Measurements from ENCODE around the gene CCN6.

Gene CCN6

GRCh38 chr6:112109262-112109661, 55.4 kb downstream of the CCN6 start:
- H3K27ac ChIP-seq (ENCODE audit: insufficient read depth, low read length, poor library complexity, severe bottlenecking) = no peak overlapping the region
- no peak for DNase-seq
- no peaks in the 10 kb centered on the region for H3K36me3 ChIP-seq (ENCODE audit: control insufficient read depth, insufficient read depth, low read length)
- no peaks in the 10 kb centered on the region for H3K9me3 ChIP-seq (ENCODE audit: control insufficient read depth, low read length)
- H3K4me1 ChIP-seq (ENCODE audit: control insufficient read depth, insufficient read depth, low read length, poor library complexity, severe bottlenecking) = no peaks in the 10 kb centered on the region
- H3K27me3 ChIP-seq (replicated peaks; ENCODE audit: control insufficient read depth, insufficient read depth, low read length, poor library complexity, severe bottlenecking) = peaks cover 3% of the 10 kb centered on the region
- H3K4me3 ChIP-seq (ENCODE audit: insufficient read depth, low read depth, low read length, poor library complexity, severe bottlenecking) = no peak overlapping the region

DNA sequence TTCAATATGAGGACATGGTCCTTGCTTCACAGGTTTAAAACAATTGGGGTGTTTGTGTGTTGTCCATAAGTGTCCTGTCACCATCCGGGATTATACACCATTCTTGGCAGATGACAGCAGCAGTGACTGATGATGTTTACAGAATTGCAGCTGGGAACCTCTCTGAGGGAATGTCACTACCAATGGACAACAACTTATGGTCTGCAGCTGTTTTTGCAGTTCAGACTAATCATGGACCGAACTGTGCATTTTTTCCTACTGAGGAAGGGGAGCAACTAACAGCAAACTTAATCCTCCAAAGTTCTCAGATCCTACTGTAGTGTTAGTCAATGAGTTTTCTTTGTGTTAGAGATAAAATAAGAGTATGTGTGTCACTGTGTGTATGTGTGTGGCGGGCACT, 59.5 kb downstream of the CCN6 start:
- Histone ChIP-seq H3K36me3 (ENCODE audit: control insufficient read depth, insufficient read depth, low read length) (no peaks in the 10 kb centered on the region), H3K9me3 (ENCODE audit: control insufficient read depth, low read length) (no peaks in the 10 kb centered on the region), H3K4me1 (ENCODE audit: control insufficient read depth, insufficient read depth, low read length, poor library complexity, severe bottlenecking) (no peaks in the 10 kb centered on the region), H3K27ac (ENCODE audit: insufficient read depth, low read length, poor library complexity, severe bottlenecking) (no peak overlapping the region), H3K4me3 (ENCODE audit: insufficient read depth, low read depth, low read length, poor library complexity, severe bottlenecking) (no peak overlapping the region), H3K27me3 (replicated peaks; ENCODE audit: control insufficient read depth, insufficient read depth, low read length, poor library complexity, severe bottlenecking) (peaks cover 4% of the 10 kb centered on the region)
- no peak for DNase-seq

DNA sequence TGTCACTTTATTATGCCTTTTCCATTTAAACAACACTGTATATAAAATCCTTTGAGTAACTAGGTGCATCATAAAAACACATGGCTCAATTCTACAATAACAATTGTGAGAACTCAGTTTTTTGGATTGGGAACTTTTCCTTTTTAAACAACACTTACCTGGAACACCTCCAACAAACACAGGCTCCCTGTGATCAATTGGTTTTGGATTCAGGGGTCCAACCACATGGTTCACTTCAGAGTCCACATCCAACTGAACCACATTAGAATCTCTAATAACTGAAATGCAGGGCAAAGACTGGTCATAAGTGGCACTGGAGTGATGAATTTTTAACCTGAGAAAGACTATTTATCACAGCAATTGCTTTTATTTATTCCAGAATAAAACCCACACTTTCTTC, 60.0 kb downstream of the CCN6 start:
- H3K4me1 ChIP-seq (ENCODE audit: control insufficient read depth, insufficient read depth, low read length, poor library complexity, severe bottlenecking) = no peaks in the 10 kb centered on the region
- H3K9me3 ChIP-seq (ENCODE audit: control insufficient read depth, low read length) = no peaks in the 10 kb centered on the region
- no peak for DNase-seq
- no peak overlapping the region for H3K27ac ChIP-seq (ENCODE audit: insufficient read depth, low read length, poor library complexity, severe bottlenecking)
- H3K36me3 ChIP-seq (ENCODE audit: control insufficient read depth, insufficient read depth, low read length) = no peaks in the 10 kb centered on the region
- H3K27me3 ChIP-seq (replicated peaks; ENCODE audit: control insufficient read depth, insufficient read depth, low read length, poor library complexity, severe bottlenecking) = peaks cover 4% of the 10 kb centered on the region
- H3K4me3 ChIP-seq (ENCODE audit: insufficient read depth, low read depth, low read length, poor library complexity, severe bottlenecking) = no peak overlapping the region

DNA sequence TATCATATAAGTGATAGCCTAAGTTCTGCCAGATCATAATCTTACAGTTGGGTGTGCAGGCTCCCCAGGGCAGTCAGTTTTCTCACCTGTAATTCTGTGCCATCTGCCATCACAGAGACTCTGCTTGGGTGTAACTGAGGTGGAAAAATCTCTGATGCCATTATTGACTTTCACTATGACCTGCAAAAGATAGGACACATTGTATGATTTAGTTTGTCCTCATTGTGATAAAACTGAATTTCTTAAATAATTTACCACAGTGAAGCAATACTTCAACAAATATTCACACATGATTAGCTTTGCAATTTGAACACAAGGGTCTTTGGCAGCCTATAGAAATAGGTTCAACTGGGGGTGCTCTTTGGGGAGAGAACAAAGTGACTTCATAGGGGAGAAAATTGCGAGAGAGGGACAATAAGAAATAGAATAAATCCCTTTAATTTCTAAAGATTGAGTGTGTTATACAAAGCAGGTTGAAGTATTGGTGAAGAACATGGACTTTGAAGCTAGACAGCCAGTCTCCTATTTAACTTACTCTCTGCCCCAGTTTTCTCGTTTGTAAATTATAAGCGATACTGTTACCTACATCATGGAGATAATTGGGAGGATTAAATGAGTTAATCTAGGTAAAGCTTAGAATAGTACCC, 60.8 kb downstream of the CCN6 start:
- Histone ChIP-seq H3K4me1 (ENCODE audit: control insufficient read depth, insufficient read depth, low read length, poor library complexity, severe bottlenecking) (no peaks in the 10 kb centered on the region), H3K27ac (ENCODE audit: insufficient read depth, low read length, poor library complexity, severe bottlenecking) (no peak overlapping the region), H3K9me3 (ENCODE audit: control insufficient read depth, low read length) (no peaks in the 10 kb centered on the region), H3K4me3 (ENCODE audit: insufficient read depth, low read depth, low read length, poor library complexity, severe bottlenecking) (no peak overlapping the region), H3K27me3 (replicated peaks; ENCODE audit: control insufficient read depth, insufficient read depth, low read length, poor library complexity, severe bottlenecking) (peaks cover 4% of the 10 kb centered on the region), H3K36me3 (ENCODE audit: control insufficient read depth, insufficient read depth, low read length) (no peaks in the 10 kb centered on the region)
- no peak for DNase-seq

GRCh38 chr6:112116221-112116620, 62.3 kb downstream of the CCN6 start:
- no peak overlapping the region for H3K4me3 ChIP-seq (ENCODE audit: insufficient read depth, low read depth, low read length, poor library complexity, severe bottlenecking)
- no peak overlapping the region for H3K27ac ChIP-seq (ENCODE audit: insufficient read depth, low read length, poor library complexity, severe bottlenecking)
- peaks cover 4% of the 10 kb centered on the region for H3K27me3 ChIP-seq (replicated peaks; ENCODE audit: control insufficient read depth, insufficient read depth, low read length, poor library complexity, severe bottlenecking)
- no peaks in the 10 kb centered on the region for H3K36me3 ChIP-seq (ENCODE audit: control insufficient read depth, insufficient read depth, low read length)
- H3K9me3 ChIP-seq (ENCODE audit: control insufficient read depth, low read length) = no peaks in the 10 kb centered on the region
- H3K4me1 ChIP-seq (ENCODE audit: control insufficient read depth, insufficient read depth, low read length, poor library complexity, severe bottlenecking) = no peaks in the 10 kb centered on the region
- DNase-seq = no peak

GRCh38 chr6:112117554-112117953, 63.6 kb downstream of the CCN6 start:
- Histone ChIP-seq H3K4me1 (ENCODE audit: control insufficient read depth, insufficient read depth, low read length, poor library complexity, severe bottlenecking) (no peaks in the 10 kb centered on the region), H3K27me3 (replicated peaks; ENCODE audit: control insufficient read depth, insufficient read depth, low read length, poor library complexity, severe bottlenecking) (peaks cover 4% of the 10 kb centered on the region), H3K4me3 (ENCODE audit: insufficient read depth, low read depth, low read length, poor library complexity, severe bottlenecking) (no peak overlapping the region), H3K36me3 (ENCODE audit: control insufficient read depth, insufficient read depth, low read length) (no peaks in the 10 kb centered on the region), H3K27ac (ENCODE audit: insufficient read depth, low read length, poor library complexity, severe bottlenecking) (no peak overlapping the region), H3K9me3 (ENCODE audit: control insufficient read depth, low read length) (no peaks in the 10 kb centered on the region)
- DNase-seq = no peak

DNA sequence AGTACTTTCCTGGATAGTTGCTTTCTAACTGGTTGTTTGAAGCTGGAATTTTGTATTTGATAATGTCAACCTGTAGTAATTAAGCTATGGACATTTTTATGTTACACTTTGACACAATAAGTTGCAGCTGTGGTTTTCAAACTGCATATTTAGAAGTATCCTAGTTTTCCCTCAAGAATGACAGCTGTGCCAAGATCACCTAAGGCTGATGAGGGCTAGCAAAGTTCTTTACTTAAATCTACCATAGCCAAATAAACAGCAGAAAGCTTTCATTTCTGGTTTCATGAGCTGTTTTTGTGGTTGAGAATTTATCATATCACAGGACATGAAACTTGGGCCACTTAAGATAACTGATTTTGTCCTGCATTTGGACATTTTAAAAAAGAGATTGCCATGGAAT, 64.1 kb downstream of the CCN6 start:
- Histone ChIP-seq H3K9me3 (ENCODE audit: control insufficient read depth, low read length) (no peaks in the 10 kb centered on the region), H3K36me3 (ENCODE audit: control insufficient read depth, insufficient read depth, low read length) (no peaks in the 10 kb centered on the region), H3K27ac (ENCODE audit: insufficient read depth, low read length, poor library complexity, severe bottlenecking) (no peak overlapping the region), H3K4me3 (ENCODE audit: insufficient read depth, low read depth, low read length, poor library complexity, severe bottlenecking) (no peak overlapping the region), H3K27me3 (replicated peaks; ENCODE audit: control insufficient read depth, insufficient read depth, low read length, poor library complexity, severe bottlenecking) (peaks cover 4% of the 10 kb centered on the region), H3K4me1 (ENCODE audit: control insufficient read depth, insufficient read depth, low read length, poor library complexity, severe bottlenecking) (no peaks in the 10 kb centered on the region)
- no peak for DNase-seq

Measured in effector memory CD4-positive, alpha-beta T cell (primary cell).